Liver (tissue), 9 donors: ENCODE results near the gene NUDT17. TPM values are rescaled to one million over a fixed set of nuclear protein-coding genes. Genes with fewer than 3 reads are reported as not detected.

Source experiments
- DNase-seq: peaks from one replicate; pipeline ENCODE4 v3.0.0-alpha.2; 2017; ENCODE audit warnings: low spot score
- H3K27ac ChIP-seq, 2 donors: one replicate each; pipeline ENCODE4 v1.7.0; 2013; ENCODE audit warnings: inconsistent platforms in 2 of 2, low read length in 2 of 2, control low read depth in 1 of 2, low read depth in 1 of 2, mild to moderate bottlenecking in 1 of 2
- H3K27me3 ChIP-seq, 4 donors: one replicate each; pipeline versions ENCODE4 v1.6.1 to v1.7.0; 2013; ENCODE audit warnings: low read length in 3 of 4, inconsistent platforms in 1 of 4, mild to moderate bottlenecking in 1 of 4, moderate library complexity in 1 of 4; ENCODE audit not compliant: control insufficient read depth in 4 of 4, insufficient read depth in 4 of 4
- H3K36me3 ChIP-seq, 4 donors: one replicate each; pipeline versions ENCODE4 v1.6.1 to v1.7.0; 2013; ENCODE audit warnings: low read length in 3 of 4, mild to moderate bottlenecking in 3 of 4, low read depth in 1 of 4, moderate library complexity in 1 of 4; ENCODE audit not compliant: control insufficient read depth in 4 of 4, insufficient read depth in 3 of 4
- H3K4me1 ChIP-seq, 4 donors: one replicate each; pipeline versions ENCODE4 v1.6.1 to v1.7.0; 2013; ENCODE audit warnings: low read length in 3 of 4, mild to moderate bottlenecking in 3 of 4, moderate library complexity in 1 of 4; ENCODE audit not compliant: control insufficient read depth in 4 of 4, insufficient read depth in 4 of 4
- H3K4me3 ChIP-seq, 3 donors: one replicate each; pipeline versions ENCODE4 v1.6.1 to v1.7.0; 2013; ENCODE audit warnings: low read length in 3 of 3, control low read depth in 1 of 3, low read depth in 1 of 3, mild to moderate bottlenecking in 1 of 3
- H3K9ac ChIP-seq, 2 donors: one replicate each; pipeline ENCODE4 v1.7.0; 2013; ENCODE audit warnings: low read length in 2 of 2, mild to moderate bottlenecking in 2 of 2, moderate library complexity in 2 of 2, control low read depth in 1 of 2, low read depth in 1 of 2
- H3K9me3 ChIP-seq, 4 donors: one replicate each; pipeline versions ENCODE4 v1.6.1 to v1.7.0; 2013; ENCODE audit warnings: low read length in 3 of 4; ENCODE audit not compliant: control insufficient read depth in 4 of 4
- ATF3 ChIP-seq: IDR thresholded peaks from 2 replicates; pipeline ENCODE4 v1.6.1; 2016; ENCODE audit warnings: antibody characterized with exemption
- CTCF ChIP-seq: fragments of 150-350 bp; IDR thresholded peaks from 2 replicates; pipeline ENCODE4 v1.5.1; 2017; ENCODE audit warnings: improper control_type of control experiment, low read depth, low read length; ENCODE audit not compliant: missing input control
- EGR1 ChIP-seq, 2 donors: IDR thresholded peaks; 2 replicates each; pipeline ENCODE4 v1.6.1; 2016 to 2018; ENCODE audit warnings: antibody characterized with exemption in 2 of 2, low read depth in 2 of 2
- FOXA1 ChIP-seq: IDR thresholded peaks from 2 replicates; pipeline ENCODE4 v1.6.1; 2016; ENCODE audit warnings: antibody characterized with exemption
- FOXA2 ChIP-seq: IDR thresholded peaks from 2 replicates; pipeline ENCODE4 v1.6.1; 2016; ENCODE audit warnings: antibody characterized with exemption
- GABPA ChIP-seq, 2 donors: IDR thresholded peaks in 1 of 2; conservative IDR thresholded peaks in 1 of 2; 2 replicates each; pipeline ENCODE4 v1.6.1; 2016; ENCODE audit warnings: antibody characterized with exemption in 2 of 2, mild to moderate bottlenecking in 1 of 2, moderate library complexity in 1 of 2
- HNF4A ChIP-seq, 2 donors: conservative IDR thresholded peaks; 2 replicates each; pipeline ENCODE4 v1.6.1; 2016; ENCODE audit warnings: antibody characterized with exemption in 2 of 2, mild to moderate bottlenecking in 2 of 2
- HNF4G ChIP-seq: IDR thresholded peaks from 2 replicates; pipeline ENCODE4 v1.6.1; 2016; ENCODE audit warnings: antibody characterized with exemption
- JUND ChIP-seq, 2 donors: IDR thresholded peaks; 2 replicates each; pipeline ENCODE4 v1.6.1; 2016; ENCODE audit warnings: antibody characterized with exemption in 2 of 2
- MAX ChIP-seq: IDR thresholded peaks from 2 replicates; pipeline ENCODE4 v1.6.1; 2016; ENCODE audit warnings: antibody characterized with exemption
- NR2F2 ChIP-seq: IDR thresholded peaks from 2 replicates; pipeline ENCODE4 v1.6.1; 2016; ENCODE audit warnings: antibody characterized with exemption
- RAD21 ChIP-seq, 2 donors: IDR thresholded peaks; 2 replicates each; pipeline ENCODE4 v1.6.1; 2016; ENCODE audit warnings: antibody characterized with exemption in 2 of 2, mild to moderate bottlenecking in 2 of 2
- REST ChIP-seq: IDR thresholded peaks from 2 replicates; pipeline ENCODE4 v1.6.1; 2016; ENCODE audit warnings: antibody characterized with exemption, mild to moderate bottlenecking
- RXRA ChIP-seq, 2 donors: IDR thresholded peaks; 2 replicates each; pipeline ENCODE4 v1.6.1; 2017 to 2018; ENCODE audit warnings: antibody characterized with exemption in 2 of 2, mild to moderate bottlenecking in 1 of 2
- SP1 ChIP-seq: IDR thresholded peaks from 2 replicates; pipeline ENCODE4 v1.6.1; 2018; ENCODE audit warnings: antibody characterized with exemption, mild to moderate bottlenecking
- TAF1 ChIP-seq: conservative IDR thresholded peaks from 2 replicates; pipeline ENCODE4 v1.6.1; 2016; ENCODE audit warnings: antibody characterized with exemption, mild to moderate bottlenecking
- YY1 ChIP-seq: IDR thresholded peaks from 2 replicates; pipeline ENCODE4 v1.6.1; 2016; ENCODE audit warnings: antibody characterized with exemption, mild to moderate bottlenecking
- ZBTB33 ChIP-seq: IDR thresholded peaks from 2 replicates; pipeline ENCODE4 v1.6.1; 2016; ENCODE audit warnings: antibody characterized with exemption
- WGBS: extraction: QIAGEN DNeasy Blood & Tissue Kit; methylation state at CpG from one replicate; pipeline ENCODE4 v1.1.7; 2013; 5-methylcytosine and 5-hydroxymethylcytosine counted together
- polyA plus RNA-seq, 2 donors: library from polyadenylated mRNA; stranded (reverse) in 1 of 2; unstranded in 1 of 2; fragments of 200-250 nt in 1 of 2; fragments of >200 nt in 1 of 2; fragmentation: Nextera tagmentation in 1 of 2; extraction: Ambion mirVana in 1 of 2; gene quantifications; one replicate each; pipeline versions ENCODE4 v1.2.1 to v1.2.3, GENCODE V29; 2013 to 2015
- total RNA-seq, 2 donors: library from RNA; depleted of rRNA; stranded (reverse); fragments of >200 nt; gene quantifications; one replicate each; pipeline ENCODE4 v1.2.3, GENCODE V29; 2014
- donor health status: healthy.
- donor health status: healthy.
- donor health status: healthy.
- donor health status: healthy.
- donor health status: healthy.

Gene NUDT17
- total and polyA plus RNA-seq, 4 donors = 0.59 to 2.1 (median 1.0) TPM

GRCh38 chr1:145857170-145857569 lies 11.7 kb downstream of the NUDT17 start (continued):
- no peak for TF ChIP-seq EGR1 (IDR thresholded peaks at IDR 0.05; ENCODE audit: low read depth in 2 of 2)
- TF ChIP-seq NR2F2 = no peak
- TF ChIP-seq RXRA (IDR thresholded peaks at IDR 0.05) = no peak
- TF ChIP-seq JUND (IDR thresholded peaks at IDR 0.05) = no peak
- no peak for TF ChIP-seq SP1
- TF ChIP-seq ATF3 = no peak

- Histone ChIP-seq H3K4me1 (peaks cover 5 to 14% (median 11%) of the 10 kb centered on the region in 4 donors), H3K4me3 (peak overlapping the region; percentile 68 to 94 (median 83)), H3K27me3 (no peaks in the 10 kb centered on the region), H3K27ac (peak overlapping the region; percentile 73 to 86), H3K9me3 (no peaks in the 10 kb centered on the region), H3K36me3 (peaks cover 1 to 26% (median 18%) of the 10 kb centered on the region in 4 donors), H3K9ac (no peak overlapping the region)
- under 1% methylated on average over 35 of the region's 35 CpGs for WGBS
- DNase-seq = peak; percentile 63
- TF ChIP-seq RXRA (IDR thresholded peaks at IDR 0.05) (no peak), EGR1 (IDR thresholded peaks at IDR 0.05; ENCODE audit: low read depth in 2 of 2) (no peak), MAX (no peak), YY1 (no peak), HNF4G (no peak), FOXA2 (no peak), SP1 (no peak)
Measured at GRCh38 chr1:145858238-145858900, 12.9 kb downstream of the NUDT17 start.

GRCh38 chr1:145858901-145859490 lies 13.6 kb downstream of the NUDT17 start, which contains the start of gene PIAS3:
PIAS3 (minus strand) TSS chr1:145859081; CDS start chr1:145858990, 91 bp downstream.
- Histone ChIP-seq H3K9ac (peak within 1 kb of the TSS; percentile 49 to 79), H3K27me3 (no peaks in the 10 kb centered on the region), H3K27ac (peak within 1 kb of the TSS; percentile 73 to 86), H3K4me1 (peaks cover 5 to 14% (median 11%) of the 10 kb centered on the region in 4 donors), H3K9me3 (no peaks in the 10 kb centered on the region), H3K4me3 (peak within 1 kb of the TSS; percentile 68 to 94 (median 83)), H3K36me3 (peaks cover 0 to 20% (median 13%) of the 10 kb centered on the region in 4 donors)
- TF ChIP-seq YY1 (peak; percentile 97), SP1 (peak; percentile 58), HNF4G (no peak), ZBTB33 (no peak), NR2F2 (no peak), MAX (no peak), FOXA1 (no peak), HNF4A (conservative IDR thresholded peaks at IDR 0.05) (no peak), RXRA (IDR thresholded peaks at IDR 0.05) (peak in 1 of 2 donors; percentile 15), CTCF (no peak), FOXA2 (no peak), ATF3 (no peak), TAF1 (no peak), RAD21 (IDR thresholded peaks at IDR 0.05) (peak in 1 of 2 donors; percentile 8), EGR1 (IDR thresholded peaks at IDR 0.05; ENCODE audit: low read depth in 2 of 2) (no peak), REST (peak; percentile 25), JUND (IDR thresholded peaks at IDR 0.05) (peak in 1 of 2 donors; percentile 11), GABPA (IDR thresholded peaks at IDR 0.05 in 1 of 2, conservative IDR thresholded peaks at IDR 0.05 in 1 of 2) (no peak)
- WGBS = under 1% methylated on average over 42 of the region's 42 CpGs
- peak; percentile 89 for DNase-seq
